GM23338 (cell line): ENCODE measurements around the gene SEZ6L. TPM values are rescaled to one million over a fixed set of nuclear protein-coding genes. Genes with fewer than 3 reads are reported as not detected.

Experiments used
- ATAC-seq: fragments of 200-7000 bp; cut with Tn5 transposase; 3 replicates; pipeline ENCODE4 v1.9.1; 2020
- DNase-seq: peaks from one replicate; pipeline ENCODE4 v3.0.0-alpha.2; 2015; ENCODE audit warnings: low spot score
- H2AFZ ChIP-seq: fragments of 200-600 bp; sonication (generic); 2 replicates; pipeline ENCODE4 v1.8.0; 2016; ENCODE audit warnings: antibody characterized with exemption, mild to moderate bottlenecking, moderate library complexity
- H3F3A ChIP-seq: fragments of 200-600 bp; sonication (generic); replicated peaks from 2 replicates; pipeline ENCODE4 v1.8.0; 2017; ENCODE audit warnings: antibody characterized with exemption, mixed run types, low read depth
- H3K27ac ChIP-seq: fragments of 200-600 bp; sonication (generic); 2 replicates; pipeline ENCODE4 v1.6.1; 2016; ENCODE audit warnings: low read depth
- H3K27me3 ChIP-seq: fragments of 200-600 bp; sonication (generic); 2 replicates; pipeline ENCODE4 v1.8.0; 2016; ENCODE audit warnings: mild to moderate bottlenecking, mixed run types, moderate library complexity; ENCODE audit not compliant: insufficient read depth
- H3K36me3 ChIP-seq: fragments of 200-600 bp; sonication (generic); 2 replicates; pipeline ENCODE4 v1.8.0; 2016; ENCODE audit warnings: mild to moderate bottlenecking; ENCODE audit not compliant: insufficient read depth
- H3K4me1 ChIP-seq: fragments of 200-600 bp; sonication (generic); 2 replicates; pipeline ENCODE4 v1.8.0; 2016; ENCODE audit warnings: mild to moderate bottlenecking, moderate library complexity; ENCODE audit not compliant: insufficient read depth
- H3K4me2 ChIP-seq: fragments of 200-600 bp; sonication (generic); 2 replicates; pipeline ENCODE4 v1.7.1; 2017; ENCODE audit warnings: mixed run types
- H3K4me3 ChIP-seq: fragments of 200-600 bp; sonication (generic); 2 replicates; pipeline ENCODE4 v1.6.1; 2016; ENCODE audit warnings: mixed run types
- H3K79me2 ChIP-seq: fragments of 200-600 bp; sonication (generic); replicated peaks from 2 replicates; pipeline ENCODE4 v1.8.0; 2017; ENCODE audit warnings: mild to moderate bottlenecking; ENCODE audit not compliant: insufficient read depth
- H3K9me2 ChIP-seq: fragments of 200-600 bp; sonication (generic); 2 replicates; pipeline ENCODE4 v1.8.0; 2017; ENCODE audit not compliant: insufficient read depth
- H4K20me1 ChIP-seq: fragments of 200-600 bp; sonication (generic); replicated peaks from 2 replicates; pipeline ENCODE4 v1.8.0; 2017; ENCODE audit warnings: mild to moderate bottlenecking; ENCODE audit not compliant: insufficient read depth
- H3K27ac Mint-ChIP-seq: 2 replicates; pipeline ENCODE4 v1.8.0; 2020; ENCODE audit warnings: inconsistent platforms, mild to moderate bottlenecking, moderate library complexity, mixed read lengths
- H3K27me3 Mint-ChIP-seq: 3 replicates; pipeline ENCODE4 v1.8.0; 2022; ENCODE audit warnings: low read depth, mild to moderate bottlenecking, moderate library complexity, mixed read lengths, inconsistent platforms; ENCODE audit not compliant: insufficient read depth, poor library complexity
- H3K36me3 Mint-ChIP-seq: 3 replicates; pipeline ENCODE4 v1.8.0; 2021; ENCODE audit warnings: low read depth, mild to moderate bottlenecking, inconsistent platforms, moderate library complexity, mixed read lengths
- H3K4me1 Mint-ChIP-seq: 3 replicates; pipeline ENCODE4 v1.8.0; 2020; ENCODE audit warnings: mild to moderate bottlenecking, inconsistent platforms, mixed read lengths
- H3K4me3 Mint-ChIP-seq: 3 replicates; pipeline ENCODE4 v1.8.0; 2021; ENCODE audit warnings: moderate library complexity, mild to moderate bottlenecking, inconsistent platforms, mixed read lengths
- H3K9me3 Mint-ChIP-seq: 3 replicates; pipeline ENCODE4 v1.8.0; 2020; ENCODE audit warnings: moderate library complexity, mild to moderate bottlenecking, inconsistent platforms, mixed read lengths
- CREB1 ChIP-seq: fragments of 250-450 bp; sonication (Bioruptor Pico); IDR thresholded peaks from 2 replicates; pipeline ENCODE4 v1.5.0; 2020; ENCODE audit warnings: low read depth, mild to moderate bottlenecking, moderate library complexity
- CTCF ChIP-seq, 2 experiments: fragments of 200-600 bp in 1 of 2; sonication (generic) in 1 of 2; conservative IDR thresholded peaks; 2 replicates each; pipeline versions ENCODE4 v1.5.1 to v1.6.1; 2016 to 2017; ENCODE audit warnings: antibody characterized with exemption in 2 of 2, low read depth in 2 of 2, mild to moderate bottlenecking in 2 of 2, moderate library complexity in 1 of 2
- ETS1 ChIP-seq: IDR thresholded peaks from 2 replicates; pipeline ENCODE4 v1.6.1; 2016; ENCODE audit warnings: antibody characterized with exemption
- EZH2 ChIP-seq: fragments of 200-600 bp; sonication (generic); IDR thresholded peaks from one replicate; pipeline ENCODE4 v1.8.0; 2017; ENCODE audit warnings: antibody characterized with exemption, mild to moderate bottlenecking, low read depth; ENCODE audit not compliant: unreplicated experiment
- EZH2phosphoT487 ChIP-seq: fragments of 200-600 bp; sonication (generic); IDR thresholded peaks from one replicate; pipeline ENCODE4 v1.8.1; 2018; ENCODE audit warnings: antibody characterized with exemption; ENCODE audit not compliant: unreplicated experiment
- NANOG ChIP-seq: IDR thresholded peaks from 2 replicates; pipeline ENCODE4 v1.6.1; 2016; ENCODE audit warnings: antibody characterized with exemption, borderline replicate concordance
- REST ChIP-seq: IDR thresholded peaks from one replicate; pipeline ENCODE4 v1.6.1; 2018; ENCODE audit warnings: antibody characterized with exemption; ENCODE audit not compliant: unreplicated experiment
- STAT1 ChIP-seq: IDR thresholded peaks from one replicate; pipeline ENCODE4 v1.6.1; 2016; ENCODE audit warnings: antibody characterized with exemption; ENCODE audit not compliant: unreplicated experiment
- ZNF114 ChIP-seq: fragments of 250-450 bp; sonication (Bioruptor Pico); IDR thresholded peaks from 2 replicates; pipeline ENCODE4 v1.5.0; 2020; ENCODE audit warnings: mild to moderate bottlenecking, moderate library complexity
- ZNF331 ChIP-seq: fragments of 250-450 bp; sonication (Bioruptor Pico); IDR thresholded peaks from 2 replicates; pipeline ENCODE4 v1.5.0; 2020; ENCODE audit warnings: low read depth, mild to moderate bottlenecking, moderate library complexity
- ZNF462 ChIP-seq: fragments of 250-450 bp; sonication (Bioruptor Pico); IDR thresholded peaks from 2 replicates; pipeline ENCODE4 v1.5.0; 2020; ENCODE audit warnings: mild to moderate bottlenecking, moderate library complexity
- polyA plus RNA-seq: library from polyadenylated mRNA; unstranded; fragments of >200 nt; fragmentation: Nextera tagmentation; extraction: Ambion mirVana; gene quantifications from 2 replicates; pipeline ENCODE4 v1.2.1, GENCODE V29; 2016
- total RNA-seq: library from RNA; depleted of rRNA; stranded (reverse); fragments of >200 nt; shearing (Covaris generic); gene quantifications from 2 replicates; pipeline ENCODE4 v1.2.3, GENCODE V29; 2014

Gene SEZ6L
- total and polyA plus RNA-seq, 2 experiments from 2014 or later, result 0.13 to 0.24 TPM

- TF ChIP-seq CTCF (conservative IDR thresholded peaks at IDR 0.05; ENCODE audit: low read depth in 2 of 2) (no peak), ZNF114 (CRISPR knock-in tag) (no peak)
These were observed 114.1 kb downstream of the SEZ6L start (continued) for GRCh38 chr22:26283330-26283729.

- H3K9me3 Mint-ChIP-seq, result no peaks in the 10 kb centered on the region; the same call in 2 of the 3 replicates
- DNase-seq, result no peak
- TF ChIP-seq CREB1, result no peak
- TF ChIP-seq NANOG, result no peak
- no peak for TF ChIP-seq REST
- TF ChIP-seq EZH2phosphoT487, result no peak
- TF ChIP-seq STAT1, result no peak
- no peak for TF ChIP-seq ZNF331 (CRISPR knock-in tag)
- no peak for TF ChIP-seq ZNF462 (CRISPR knock-in tag)
- no peak for TF ChIP-seq ZNF114 (CRISPR knock-in tag)
- no peak for TF ChIP-seq ETS1
- no peak for TF ChIP-seq EZH2
These were observed 116.4 kb downstream of the SEZ6L start for GRCh38 chr22:26285632-26286031.

More at GRCh38 chr22:26285632-26286031, 116.4 kb downstream of the SEZ6L start:
- Histone ChIP-seq H3K36me3 (no peaks in the 10 kb centered on the region), H3K79me2 (no peaks in the 10 kb centered on the region), H4K20me1 (no peaks in the 10 kb centered on the region), H3K4me1 (no peaks in the 10 kb centered on the region), H3K4me3 (no peak overlapping the region), H3K9me2 (no peaks in the 10 kb centered on the region), H3K27me3 (no peaks in the 10 kb centered on the region), H3F3A (no peaks in the 10 kb centered on the region), H2AFZ (no peak overlapping the region), H3K27ac (no peak overlapping the region), H3K4me2 (no peak overlapping the region)
- Mint-ChIP-seq H3K4me3 (no peak overlapping the region), H3K27me3 (no peaks in the 10 kb centered on the region), H3K27ac (no peak overlapping the region), H3K4me1 (peaks cover under 1% of the 10 kb centered on the region), H3K36me3 (no peaks in the 10 kb centered on the region)
- no peak for ATAC-seq
